GM19395 (cell line): ENCODE measurements around the gene PLPPR4.

ENCODE experiments used
- ATAC-seq: cut with Tn5 transposase; IDR thresholded peaks from one replicate; pipeline ENCODE4 v1.9.1; 2021; ENCODE audit warnings: mild to moderate bottlenecking, moderate library complexity; ENCODE audit not compliant: unreplicated experiment

The PLPPR4 gene

GRCh38 chr1:99347041-99347684 lies 82.9 kb downstream of the PLPPR4 start:
- no peak for ATAC-seq

- no peak for ATAC-seq
Measured at GRCh38 chr1:99348397-99349132, 84.3 kb downstream of the PLPPR4 start.

- no peak for ATAC-seq
Measured at GRCh38 chr1:99352821-99353220, 88.5 kb downstream of the PLPPR4 start.

GRCh38 chr1:99358770-99359169 lies 94.5 kb downstream of the PLPPR4 start:
- ATAC-seq, result no peak
